A549 (cell line): ENCODE data around the gene NEK5.

Experiments
- CTCF ChIP-seq: fragments of >200 bp; sonication (Bioruptor Twin); formaldehyde crosslinking; IDR thresholded peaks from 3 replicates; pipeline ENCODE4 v1.5.1; 2016
- EHMT2 ChIP-seq: fragments of 200-600 bp; sonication (generic); IDR thresholded peaks from 2 replicates; pipeline ENCODE4 v1.6.1; 2016; ENCODE audit warnings: antibody characterized with exemption, low read depth, mild to moderate bottlenecking, moderate library complexity
- ESRRA ChIP-seq: fragments of 150-350 bp; IDR thresholded peaks from 2 replicates; pipeline ENCODE4 v1.6.1; 2014; ENCODE audit warnings: mild to moderate bottlenecking, low read length, borderline replicate concordance
- HDAC2 ChIP-seq: fragments of 200-600 bp; sonication (generic); IDR thresholded peaks from 2 replicates; pipeline ENCODE4 v1.6.1; 2016
- MAX ChIP-seq: IDR thresholded peaks from 2 replicates; pipeline ENCODE4 v1.6.1; 2012
- MAZ ChIP-seq: fragments of 150-350 bp; IDR thresholded peaks from 2 replicates; pipeline ENCODE4 v1.6.1; 2014; ENCODE audit warnings: antibody characterized with exemption, low read depth, low read length, borderline replicate concordance
- NFE2L2 ChIP-seq: fragments of 150-350 bp; conservative IDR thresholded peaks from 2 replicates; pipeline ENCODE4 v1.6.1; 2014; ENCODE audit warnings: low read length
- PBX3 ChIP-seq: IDR thresholded peaks from 2 replicates; pipeline ENCODE4 v1.6.1; 2012
- POLR2A ChIP-seq: IDR thresholded peaks from 2 replicates; pipeline ENCODE4 v1.6.1; 2012; ENCODE audit warnings: mild to moderate bottlenecking, low read length
- RCOR1 ChIP-seq: fragments of 150-350 bp; IDR thresholded peaks from 2 replicates; pipeline ENCODE4 v1.6.1; 2014; ENCODE audit warnings: antibody characterized with exemption, low read length, low read depth

GRCh38 chr13:51997641-51998330 lies 131.1 kb downstream of the NEK5 start:
- TF ChIP-seq CTCF: no peak
- no peak for TF ChIP-seq MAX
- TF ChIP-seq POLR2A: no peak
- no peak for TF ChIP-seq RCOR1
- TF ChIP-seq EHMT2: no peak
- TF ChIP-seq MAZ: no peak
- TF ChIP-seq NFE2L2: no peak
- TF ChIP-seq HDAC2: no peak
- no peak for TF ChIP-seq PBX3
- no peak for TF ChIP-seq ESRRA
